RKO (cell line): ENCODE measurements around the gene ZNF432.

Source experiments
- DNase-seq: peaks from one replicate; pipeline ENCODE4 v3.0.0-alpha.2; 2016; ENCODE audit warnings: low spot score

ZNF432 gene

GRCh38 chr19:52007806-52008557, 40.7 kb downstream of the ZNF432 start, which contains the start of gene ZNF615:
Gene ZNF615 (minus strand): TSS chr19:52008211. CDS start chr19:52003711, 4,500 bp downstream.
- peak; percentile 81 for DNase-seq

GRCh38 chr19:52007451-52007805, 41.2 kb downstream of the ZNF432 start:
- no peak for DNase-seq

GRCh38 chr19:51994048-51994644, 54.5 kb downstream of the ZNF432 start:
- DNase-seq = no peak

GRCh38 chr19:51993422-51993821, 55.2 kb downstream of the ZNF432 start:
- DNase-seq = no peak

- peak; percentile 97 for DNase-seq
These were observed 62.0 kb downstream of the ZNF432 start, which contains the start of gene ZNF350 for GRCh38 chr19:51986309-51987291. Gene ZNF350 (minus strand): TSS chr19:51986840. CDS start chr19:51974360, 12,480 bp downstream.

- DNase-seq = no peak
These were observed 65.3 kb downstream of the ZNF432 start for GRCh38 chr19:51983361-51983760.
